ENCODE data around the gene COX4I2.

COX4I2 gene

DNA sequence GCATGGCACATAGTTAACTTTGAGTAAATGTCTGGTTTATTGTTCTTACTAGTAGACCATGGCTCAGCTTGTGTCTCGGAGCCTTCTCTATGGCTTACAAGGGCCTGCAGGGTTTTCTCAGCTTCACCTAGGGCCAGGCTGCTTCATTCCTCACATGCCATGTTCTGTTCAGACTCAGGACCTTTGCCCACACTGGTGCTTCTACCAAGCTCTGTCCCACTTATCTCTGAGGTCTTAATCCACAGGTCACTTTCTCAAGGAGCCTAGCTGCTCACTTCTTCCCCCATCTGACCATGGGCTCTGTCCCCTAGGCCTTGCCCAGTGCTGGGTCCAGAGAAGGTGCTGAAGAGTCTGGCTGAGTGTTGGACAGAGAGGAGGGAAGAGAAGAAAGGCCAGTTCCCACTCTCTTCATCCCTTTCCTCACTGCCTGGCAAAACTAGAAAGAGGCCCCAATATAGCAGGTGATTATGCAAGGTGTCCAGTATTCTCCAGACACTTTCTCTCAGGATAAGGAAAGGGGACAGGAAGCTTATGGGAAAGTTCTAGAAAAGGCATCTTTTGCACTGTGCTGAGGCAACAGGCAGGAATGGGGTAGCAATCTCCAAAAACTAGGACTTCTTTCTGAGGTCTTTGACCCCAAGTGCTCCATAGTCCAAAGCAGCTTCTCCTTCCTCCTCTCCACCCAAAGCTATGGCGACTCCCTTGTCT lies 40.0 kb downstream of the COX4I2 start:
- peak; percentile 25 for DNase-seq (ENCODE audit: low read depth)

- DNase-seq (ENCODE audit: low read depth), result peak; percentile 66
Observed at GRCh38 chr20:31678389-31679356, 41.0 kb downstream of the COX4I2 start.

DNA sequence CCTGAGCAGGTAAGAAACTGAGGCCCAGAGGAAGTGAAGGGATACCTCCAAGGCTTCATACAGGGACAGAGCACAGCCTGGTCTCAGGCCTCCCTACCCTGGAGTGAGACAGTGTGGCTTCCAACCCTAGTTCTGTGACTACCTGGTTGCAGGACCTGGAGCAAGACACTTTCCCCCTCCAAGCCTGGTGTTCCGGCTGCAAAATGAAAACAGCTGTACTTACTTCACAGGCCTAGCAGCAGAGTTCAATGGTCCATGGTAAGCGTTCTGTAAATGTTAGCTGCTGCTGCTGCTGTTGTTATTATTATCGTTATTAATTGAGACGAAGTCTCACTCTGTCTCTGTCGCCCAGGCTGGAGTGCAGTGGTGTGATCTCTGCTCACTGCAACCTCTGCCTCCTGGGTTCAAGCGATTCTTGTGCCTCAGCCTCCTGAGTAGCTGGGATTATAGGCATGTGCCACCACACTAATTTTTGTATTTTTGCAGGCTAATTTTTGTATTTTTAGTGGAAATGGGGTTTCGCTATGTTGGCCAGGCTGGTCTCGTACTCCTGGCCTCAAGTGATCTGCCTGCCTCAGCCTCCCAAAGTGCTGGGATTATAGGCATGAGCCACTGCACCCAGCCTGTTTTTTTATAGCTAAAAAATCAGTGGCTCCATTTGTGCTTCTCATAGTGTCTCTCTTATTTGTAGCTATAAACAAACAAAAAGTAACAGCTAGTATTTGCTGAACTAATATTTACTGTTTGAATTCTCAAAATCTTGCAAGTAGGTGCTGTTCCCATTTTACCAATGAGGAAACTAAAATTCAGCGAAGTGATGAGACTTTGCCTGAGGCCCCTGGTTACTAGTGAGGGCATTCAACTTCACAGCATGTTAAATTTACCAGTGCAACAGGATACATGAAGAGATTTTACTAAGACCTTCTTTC lies 41.9 kb downstream of the COX4I2 start:
- DNase-seq (ENCODE audit: low read depth), result no peak

DNA sequence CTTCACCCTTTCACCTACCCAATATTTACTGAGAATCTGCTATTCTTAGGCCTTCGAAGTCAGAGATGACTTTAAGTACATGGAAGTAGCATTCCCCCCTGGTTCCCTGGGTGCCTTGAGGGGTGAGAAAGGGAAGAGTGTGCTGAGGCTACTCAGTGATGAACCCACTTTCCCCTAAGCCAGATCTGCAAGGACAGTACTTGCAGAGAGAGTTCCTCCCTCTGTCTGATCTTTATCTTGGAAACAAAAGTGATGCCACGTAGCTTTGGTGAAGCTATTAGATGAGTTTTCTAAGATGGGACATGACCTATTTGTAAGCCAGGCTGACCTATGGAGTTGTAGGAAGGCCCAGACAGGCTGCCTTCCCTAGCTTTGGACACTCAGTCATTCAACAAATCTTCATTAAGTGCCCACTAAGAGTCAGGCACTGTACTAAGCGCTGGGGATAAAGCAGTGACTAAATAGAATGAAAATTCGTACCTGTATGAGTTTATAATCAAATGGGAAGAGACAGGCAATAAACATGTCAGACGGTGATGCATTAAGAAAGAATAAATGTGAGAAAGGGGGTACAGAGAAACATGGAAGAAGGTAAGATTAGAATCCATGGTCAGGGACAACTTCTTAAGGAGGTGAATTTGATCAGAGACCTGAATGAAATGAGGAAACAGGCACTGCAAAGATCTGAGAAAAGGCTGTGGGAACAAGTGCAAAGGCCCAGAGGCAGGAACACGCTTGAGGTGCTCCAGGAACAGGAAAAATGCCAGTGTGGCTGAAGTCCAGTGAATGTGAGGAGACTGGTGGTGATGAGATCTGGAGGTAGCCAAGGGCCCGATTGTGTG lies 42.8 kb downstream of the COX4I2 start:
- DNase-seq (ENCODE audit: low read depth), result no peak

GRCh38 chr20:31681128-31681727 lies 43.5 kb downstream of the COX4I2 start:
- no peak for DNase-seq (ENCODE audit: low read depth)

GRCh38 chr20:31681769-31682168 lies 44.1 kb downstream of the COX4I2 start:
- DNase-seq (ENCODE audit: low read depth), result no peak

GRCh38 chr20:31682352-31682751 lies 44.6 kb downstream of the COX4I2 start:
- DNase-seq (ENCODE audit: low read depth), result no peak

GRCh38 chr20:31682927-31683326 lies 45.2 kb downstream of the COX4I2 start:
- no peak for DNase-seq (ENCODE audit: low read depth)

DNA sequence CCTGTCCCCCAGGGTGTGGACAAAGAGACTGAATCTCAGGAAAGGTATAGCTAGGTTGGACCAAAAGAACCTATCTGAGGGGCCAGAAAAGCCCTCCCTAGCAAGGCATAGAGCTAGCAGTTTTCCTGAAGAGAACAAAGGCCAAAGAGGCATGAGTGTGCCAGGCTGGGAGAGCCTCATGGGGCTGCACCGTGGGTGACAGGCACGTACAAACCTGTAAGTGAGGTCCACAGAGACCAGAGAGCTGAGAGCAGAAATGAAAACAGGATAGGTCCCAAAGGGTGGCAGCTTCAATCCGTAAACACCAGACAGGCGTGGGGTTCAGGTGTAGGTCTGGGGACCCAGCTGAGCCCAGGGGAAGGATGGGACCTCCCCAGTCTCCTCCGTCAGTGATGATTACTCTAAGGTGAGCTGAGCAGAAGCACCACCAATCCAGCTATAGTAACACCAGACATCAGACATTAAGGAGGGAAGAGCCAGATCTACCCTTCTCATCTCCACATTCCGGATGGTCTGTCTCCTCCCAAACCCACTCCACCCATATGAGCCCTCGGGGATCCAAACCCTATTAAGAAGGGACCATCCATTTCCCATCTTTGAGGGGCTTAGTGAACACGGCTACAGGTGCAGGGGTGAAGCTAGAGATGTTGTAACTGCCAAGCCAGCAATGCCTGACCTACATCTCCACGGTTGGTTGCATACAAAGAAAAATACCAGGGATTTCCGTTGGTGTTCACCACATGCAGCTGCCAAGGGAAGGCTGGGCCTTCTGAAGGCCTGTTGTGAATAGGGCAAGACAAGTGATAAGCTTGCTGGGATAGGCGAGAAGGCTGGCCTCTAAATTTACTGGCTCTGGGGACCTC lies 46.7 kb downstream of the COX4I2 start:
- DNase-seq (ENCODE audit: low read depth), result peak; percentile 60

DNA sequence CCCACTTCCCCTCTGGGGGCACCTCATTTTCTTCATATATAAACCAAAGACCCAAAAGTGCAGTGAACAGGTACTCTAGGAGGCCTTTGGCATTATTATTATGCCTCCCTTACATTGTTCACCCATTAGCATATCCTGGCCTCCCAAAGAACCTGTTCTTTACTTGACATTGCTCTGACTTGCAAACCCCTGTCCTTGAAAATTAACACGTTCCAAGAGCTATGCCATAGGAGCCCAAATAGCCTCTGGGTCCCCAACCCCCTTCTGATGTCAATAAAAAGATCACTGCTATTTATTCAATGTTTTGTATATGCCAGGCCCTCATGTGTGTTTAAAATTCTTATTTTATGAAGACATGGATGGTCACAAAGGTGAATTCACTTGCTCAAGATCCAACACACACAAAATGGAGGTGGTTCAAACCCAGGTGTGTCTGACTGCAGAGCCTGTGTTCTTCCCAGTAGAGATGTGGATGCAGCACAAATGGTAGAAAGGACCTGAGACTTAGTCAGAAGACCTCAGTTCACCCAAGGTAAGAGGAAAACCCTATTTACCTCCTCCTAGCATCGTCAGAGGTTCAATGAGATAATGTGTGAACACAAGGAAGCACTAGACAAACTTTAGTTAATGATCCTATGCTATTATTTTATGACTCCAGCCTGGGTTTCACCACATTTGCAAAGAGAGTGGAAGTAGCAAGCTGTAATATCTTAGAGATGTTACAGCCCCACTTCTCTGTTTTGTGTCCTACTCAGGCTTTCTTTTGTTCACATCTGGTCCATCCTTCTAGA lies 48.3 kb downstream of the COX4I2 start:
- DNase-seq (ENCODE audit: low read depth), result no peak

- no peak for DNase-seq (ENCODE audit: low read depth)
Observed at GRCh38 chr20:31687777-31688176, 50.1 kb downstream of the COX4I2 start.

GRCh38 chr20:31689141-31689540 lies 51.4 kb downstream of the COX4I2 start:
- no peak for DNase-seq (ENCODE audit: low read depth)

GRCh38 chr20:31690124-31690666 lies 52.5 kb downstream of the COX4I2 start:
- no peak for DNase-seq (ENCODE audit: low read depth)

DNA sequence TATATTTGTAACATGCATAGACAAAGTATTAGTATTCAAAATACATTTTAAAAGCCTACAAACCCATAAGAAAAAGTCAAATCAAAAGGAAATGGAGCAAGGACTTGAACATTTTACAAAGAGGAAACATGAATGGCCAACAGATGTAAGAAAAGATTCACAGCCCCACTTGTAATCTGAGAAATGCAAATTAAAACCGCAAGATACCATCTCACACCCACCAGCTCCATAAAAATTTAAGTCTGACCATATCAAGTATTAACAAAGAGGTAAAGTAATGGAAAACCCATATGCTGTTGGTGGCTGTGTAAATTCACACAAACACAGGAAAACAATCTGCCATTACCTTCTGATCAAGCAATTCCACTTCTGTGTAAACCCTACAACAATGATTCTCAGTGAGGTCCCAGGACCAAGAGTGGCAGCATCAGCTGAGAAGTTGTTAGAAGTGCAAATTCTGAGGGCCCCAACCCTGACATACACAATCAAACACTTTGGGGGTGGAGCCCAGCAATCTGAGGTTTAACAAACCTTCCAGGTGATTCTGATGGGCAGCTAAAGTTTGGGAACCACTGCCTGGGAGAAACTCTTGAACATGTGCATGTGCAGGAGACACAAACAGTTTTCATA lies 54.0 kb downstream of the COX4I2 start:
- peak; percentile 37 for DNase-seq (ENCODE audit: low read depth)

DNA sequence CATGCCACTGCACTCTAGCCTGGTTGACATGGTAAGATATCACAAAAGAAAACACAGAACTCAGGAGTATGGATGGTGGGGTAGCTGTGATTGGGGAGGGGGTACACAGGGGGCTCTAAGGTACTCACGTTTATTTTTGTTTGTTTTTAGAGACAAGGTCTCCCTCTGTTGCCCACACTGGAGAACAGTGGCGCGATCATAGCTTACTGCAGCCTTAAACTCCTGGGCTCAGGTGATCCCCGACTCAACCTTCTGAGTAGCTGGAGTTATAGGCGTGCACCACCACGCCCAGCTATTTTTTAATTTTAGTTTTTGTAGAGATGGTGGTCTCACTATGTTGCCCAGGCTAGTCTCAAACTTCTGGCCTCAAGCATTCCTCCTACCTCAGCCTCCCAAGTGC lies 55.7 kb downstream of the COX4I2 start:
- DNase-seq (ENCODE audit: low read depth), result no peak

DNA sequence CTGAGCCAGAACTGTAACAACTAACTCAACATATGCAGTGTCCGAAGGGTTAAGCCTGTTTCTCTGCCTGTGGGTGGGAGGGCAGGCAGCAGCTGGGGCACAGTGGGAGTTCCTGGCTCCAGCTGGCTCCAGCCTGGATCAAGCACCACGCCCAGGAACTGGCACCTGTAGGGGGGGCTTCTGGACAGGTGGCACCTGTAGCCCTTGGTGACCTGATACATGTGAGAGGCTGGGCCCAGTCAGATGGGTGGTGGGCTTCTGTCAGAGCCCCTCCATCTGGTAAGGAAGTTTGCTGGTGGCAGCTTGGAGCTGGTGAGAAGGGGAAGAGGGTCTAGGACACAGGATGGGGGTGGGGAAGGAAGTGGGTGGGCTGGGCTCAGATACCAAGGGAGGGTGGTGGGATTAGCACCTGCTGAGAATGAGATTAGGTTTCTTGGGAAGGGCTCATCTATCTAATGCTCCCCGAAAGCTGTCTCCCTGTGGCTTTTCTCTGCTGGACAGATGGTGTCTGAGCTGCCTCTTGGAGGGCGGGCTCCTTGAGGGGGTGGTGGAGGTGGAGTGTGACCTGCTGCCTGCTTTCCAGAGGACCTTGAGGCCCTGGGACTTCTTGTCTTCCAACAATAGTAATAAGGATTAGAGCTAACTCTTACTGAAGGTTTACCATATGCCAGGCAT lies 56.4 kb downstream of the COX4I2 start:
- DNase-seq (ENCODE audit: low read depth), result no peak

Data from amniotic epithelial cell (primary cell).